ENCODE data around the gene MAPT. TPM values are rescaled to one million over a fixed set of nuclear protein-coding genes. Genes with fewer than 3 reads are reported as not detected.
A peak's percentile ranks its signal among the peaks of the same experiment; 100 is the strongest.

MAPT gene
- total RNA-seq, 1 experiment from 2014 or later: 3.6 TPM

DNA sequence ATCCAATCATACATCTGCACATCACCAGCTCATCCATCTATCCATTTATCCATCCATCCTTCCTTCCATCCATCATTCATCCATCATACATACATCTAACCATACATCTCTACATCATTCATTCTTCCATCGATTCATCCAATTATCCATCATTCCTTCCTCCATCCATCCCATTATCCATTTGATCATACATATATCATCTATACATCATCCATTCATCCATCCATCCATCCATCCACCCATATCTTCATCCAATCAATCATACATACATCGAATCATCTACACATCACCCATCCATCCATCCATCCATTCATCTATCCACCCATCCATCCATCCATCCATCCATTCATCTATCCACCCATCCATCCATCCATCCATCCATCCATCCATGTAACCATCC, 75.4 kb downstream of the MAPT start:
- intact Hi-C loops (cut with micrococcal nuclease): no loop called here
- H3K27ac ChIP-seq (ENCODE audit: low read length): no peak overlapping the region
- ATAC-seq (no peak), DNase-seq (no peak)
- TF ChIP-seq, protein P1, sequence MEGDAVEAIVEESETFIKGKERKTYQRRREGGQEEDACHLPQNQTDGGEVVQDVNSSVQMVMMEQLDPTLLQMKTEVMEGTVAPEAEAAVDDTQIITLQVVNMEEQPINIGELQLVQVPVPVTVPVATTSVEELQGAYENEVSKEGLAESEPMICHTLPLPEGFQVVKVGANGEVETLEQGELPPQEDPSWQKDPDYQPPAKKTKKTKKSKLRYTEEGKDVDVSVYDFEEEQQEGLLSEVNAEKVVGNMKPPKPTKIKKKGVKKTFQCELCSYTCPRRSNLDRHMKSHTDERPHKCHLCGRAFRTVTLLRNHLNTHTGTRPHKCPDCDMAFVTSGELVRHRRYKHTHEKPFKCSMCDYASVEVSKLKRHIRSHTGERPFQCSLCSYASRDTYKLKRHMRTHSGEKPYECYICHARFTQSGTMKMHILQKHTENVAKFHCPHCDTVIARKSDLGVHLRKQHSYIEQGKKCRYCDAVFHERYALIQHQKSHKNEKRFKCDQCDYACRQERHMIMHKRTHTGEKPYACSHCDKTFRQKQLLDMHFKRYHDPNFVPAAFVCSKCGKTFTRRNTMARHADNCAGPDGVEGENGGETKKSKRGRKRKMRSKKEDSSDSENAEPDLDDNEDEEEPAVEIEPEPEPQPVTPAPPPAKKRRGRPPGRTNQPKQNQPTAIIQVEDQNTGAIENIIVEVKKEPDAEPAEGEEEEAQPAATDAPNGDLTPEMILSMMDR (conservative IDR thresholded peaks at IDR 0.05; ENCODE audit: low read depth, low read length): no peak
- TF ChIP-seq EZH2phosphoT487 (IDR thresholded peaks at IDR 0.05; ENCODE audit: borderline replicate concordance, low read length): no peak
- no peak for TF ChIP-seq EZH2 (IDR thresholded peaks at IDR 0.05; ENCODE audit: low read length, unreplicated experiment)
- H3K36me3 ChIP-seq (ENCODE audit: low read depth, low read length): no peaks in the 10 kb centered on the region
- no TSS peak for BruUV-seq (replicated peaks)
- no peaks in the 10 kb centered on the region for H3K9me2 ChIP-seq (replicated peaks; ENCODE audit: low read length)
- H3K9me3 ChIP-seq (ENCODE audit: low read length): no peaks in the 10 kb centered on the region
- H4K20me1 ChIP-seq (ENCODE audit: low read length): no peaks in the 10 kb centered on the region
- H3K27me3 ChIP-seq (ENCODE audit: low read length): peaks cover 22% of the 10 kb centered on the region
- CTCF ChIA-PET: interaction anchor here (0.6 kb wide), 1 partner anchor 75 kb away, joined by 3 read pairs; the partner anchor contains the start of gene MAPT
- POLR2A ChIA-PET (ENCODE audit: unreplicated experiment): no interaction called here
- H3K4me1 ChIP-seq (ENCODE audit: insufficient read depth, low read length): no peaks in the 10 kb centered on the region
- no peak overlapping the region for H3K4me3 ChIP-seq (ENCODE audit: low read length)
- no peak overlapping the region for H3K9ac ChIP-seq (ENCODE audit: low read length)
- H2AFZ ChIP-seq (ENCODE audit: low read length): no peak overlapping the region
- H3K79me2 ChIP-seq (ENCODE audit: low read length): no peaks in the 10 kb centered on the region
- H3K4me2 ChIP-seq (ENCODE audit: low read length): no peak overlapping the region
- H3F3A ChIP-seq (ENCODE audit: low read length, unreplicated experiment): no peaks in the 10 kb centered on the region

DNA sequence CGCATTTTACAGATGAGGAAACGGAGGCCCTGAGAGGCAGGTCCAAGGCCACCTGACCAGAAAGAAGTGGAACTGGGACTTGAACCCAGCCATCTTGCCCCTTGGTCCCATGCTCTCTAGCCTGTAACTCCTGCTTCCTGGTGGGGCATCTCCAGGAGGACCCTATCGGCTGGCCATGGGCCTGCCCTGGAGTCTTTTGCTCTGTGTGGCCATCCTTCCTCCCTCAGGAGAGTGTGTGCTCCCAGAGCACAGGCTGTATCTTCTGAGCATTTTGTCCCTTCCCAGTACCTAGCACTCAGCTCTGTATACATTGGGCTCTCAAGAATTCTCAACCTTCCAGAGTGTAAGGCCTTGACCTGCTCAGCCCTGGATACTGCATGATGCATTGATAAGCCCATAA, 76.3 kb downstream of the MAPT start:
- Histone ChIP-seq H3K4me1 (ENCODE audit: insufficient read depth, low read length) (no peaks in the 10 kb centered on the region), H3K36me3 (ENCODE audit: low read depth, low read length) (no peaks in the 10 kb centered on the region), H3K9me3 (ENCODE audit: low read length) (no peaks in the 10 kb centered on the region), H2AFZ (ENCODE audit: low read length) (no peak overlapping the region), H3K79me2 (ENCODE audit: low read length) (no peaks in the 10 kb centered on the region), H3F3A (ENCODE audit: low read length, unreplicated experiment) (no peaks in the 10 kb centered on the region), H3K9me2 (replicated peaks; ENCODE audit: low read length) (no peaks in the 10 kb centered on the region), H4K20me1 (ENCODE audit: low read length) (no peaks in the 10 kb centered on the region), H3K27ac (ENCODE audit: low read length) (no peak overlapping the region), H3K27me3 (ENCODE audit: low read length) (peaks cover 22% of the 10 kb centered on the region), H3K4me3 (ENCODE audit: low read length) (no peak overlapping the region), H3K4me2 (ENCODE audit: low read length) (no peak overlapping the region), H3K9ac (ENCODE audit: low read length) (no peak overlapping the region)
- TF ChIP-seq EZH2 (IDR thresholded peaks at IDR 0.05; ENCODE audit: low read length, unreplicated experiment): no peak
- TF ChIP-seq, protein P1 (conservative IDR thresholded peaks at IDR 0.05; ENCODE audit: low read depth, low read length): no peak
- TF ChIP-seq EZH2phosphoT487 (IDR thresholded peaks at IDR 0.05; ENCODE audit: borderline replicate concordance, low read length): no peak
- ATAC-seq (no peak), DNase-seq (no peak)
- no TSS peak for BruUV-seq (replicated peaks)
- intact Hi-C loops (cut with micrococcal nuclease): no loop called here
- ChIA-PET CTCF (no interaction called here), POLR2A (ENCODE audit: unreplicated experiment) (no interaction called here)

DNA sequence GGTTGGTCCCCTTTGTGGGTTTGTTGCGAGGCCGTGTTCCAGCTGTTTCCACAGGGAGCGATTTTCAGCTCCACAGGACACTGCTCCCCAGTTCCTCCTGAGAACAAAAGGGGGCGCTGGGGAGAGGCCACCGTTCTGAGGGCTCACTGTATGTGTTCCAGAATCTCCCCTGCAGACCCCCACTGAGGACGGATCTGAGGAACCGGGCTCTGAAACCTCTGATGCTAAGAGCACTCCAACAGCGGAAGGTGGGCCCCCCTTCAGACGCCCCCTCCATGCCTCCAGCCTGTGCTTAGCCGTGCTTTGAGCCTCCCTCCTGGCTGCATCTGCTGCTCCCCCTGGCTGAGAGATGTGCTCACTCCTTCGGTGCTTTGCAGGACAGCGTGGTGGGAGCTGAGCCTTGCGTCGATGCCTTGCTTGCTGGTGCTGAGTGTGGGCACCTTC, 77.4 kb downstream of the MAPT start:
- Histone ChIP-seq H3K27ac (ENCODE audit: low read length) (no peak overlapping the region), H2AFZ (ENCODE audit: low read length) (no peak overlapping the region), H3K9ac (ENCODE audit: low read length) (no peak overlapping the region), H4K20me1 (ENCODE audit: low read length) (no peaks in the 10 kb centered on the region), H3K4me2 (ENCODE audit: low read length) (no peak overlapping the region), H3K79me2 (ENCODE audit: low read length) (no peaks in the 10 kb centered on the region), H3K9me2 (replicated peaks; ENCODE audit: low read length) (no peaks in the 10 kb centered on the region), H3F3A (ENCODE audit: low read length, unreplicated experiment) (no peaks in the 10 kb centered on the region), H3K27me3 (ENCODE audit: low read length) (peaks cover 16% of the 10 kb centered on the region), H3K4me1 (ENCODE audit: insufficient read depth, low read length) (no peaks in the 10 kb centered on the region), H3K9me3 (ENCODE audit: low read length) (no peaks in the 10 kb centered on the region), H3K4me3 (ENCODE audit: low read length) (no peak overlapping the region), H3K36me3 (ENCODE audit: low read depth, low read length) (no peaks in the 10 kb centered on the region)
- BruUV-seq (replicated peaks): no TSS peak
- ChIA-PET CTCF (no interaction called here), POLR2A (ENCODE audit: unreplicated experiment) (interaction anchor here (0.6 kb wide), 1 partner anchor 1884 kb away, joined by 15 read pairs; no protein-coding TSS in a partner anchor)
- intact Hi-C loops (cut with micrococcal nuclease): no loop called here
- TF ChIP-seq EZH2phosphoT487 (IDR thresholded peaks at IDR 0.05; ENCODE audit: borderline replicate concordance, low read length) (no peak), EZH2 (IDR thresholded peaks at IDR 0.05; ENCODE audit: low read length, unreplicated experiment) (no peak)
- TF ChIP-seq, protein P1 (conservative IDR thresholded peaks at IDR 0.05; ENCODE audit: low read depth, low read length): 0 out of 2 replicates have a peak, but pooled peaks have one; percentile 14
- DNase-seq: no peak
- no peak for ATAC-seq

Measured in PC-3 (cell line).